ENCODE results near the gene FBXL19.

DNA sequence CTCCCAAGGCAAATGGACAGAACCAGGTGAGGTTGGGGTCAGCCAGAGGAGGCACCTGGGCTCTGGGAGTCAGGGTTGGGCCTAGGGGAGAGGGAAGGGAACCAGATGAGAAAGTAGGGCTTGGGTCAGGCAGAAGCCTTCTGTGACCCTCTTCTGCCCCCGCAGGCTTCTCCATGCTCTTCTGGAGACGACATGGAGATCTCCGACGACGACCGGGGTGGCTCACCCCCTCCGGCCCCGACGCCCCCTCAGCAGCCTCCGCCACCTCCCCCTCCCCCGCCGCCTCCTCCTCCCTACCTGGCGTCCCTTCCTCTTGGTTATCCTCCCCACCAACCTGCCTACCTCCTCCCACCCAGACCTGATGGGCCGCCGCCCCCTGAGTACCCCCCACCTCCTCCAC lies 42.1 kb downstream of the FBXL19 start:
- TF ChIP-seq, protein P1, sequence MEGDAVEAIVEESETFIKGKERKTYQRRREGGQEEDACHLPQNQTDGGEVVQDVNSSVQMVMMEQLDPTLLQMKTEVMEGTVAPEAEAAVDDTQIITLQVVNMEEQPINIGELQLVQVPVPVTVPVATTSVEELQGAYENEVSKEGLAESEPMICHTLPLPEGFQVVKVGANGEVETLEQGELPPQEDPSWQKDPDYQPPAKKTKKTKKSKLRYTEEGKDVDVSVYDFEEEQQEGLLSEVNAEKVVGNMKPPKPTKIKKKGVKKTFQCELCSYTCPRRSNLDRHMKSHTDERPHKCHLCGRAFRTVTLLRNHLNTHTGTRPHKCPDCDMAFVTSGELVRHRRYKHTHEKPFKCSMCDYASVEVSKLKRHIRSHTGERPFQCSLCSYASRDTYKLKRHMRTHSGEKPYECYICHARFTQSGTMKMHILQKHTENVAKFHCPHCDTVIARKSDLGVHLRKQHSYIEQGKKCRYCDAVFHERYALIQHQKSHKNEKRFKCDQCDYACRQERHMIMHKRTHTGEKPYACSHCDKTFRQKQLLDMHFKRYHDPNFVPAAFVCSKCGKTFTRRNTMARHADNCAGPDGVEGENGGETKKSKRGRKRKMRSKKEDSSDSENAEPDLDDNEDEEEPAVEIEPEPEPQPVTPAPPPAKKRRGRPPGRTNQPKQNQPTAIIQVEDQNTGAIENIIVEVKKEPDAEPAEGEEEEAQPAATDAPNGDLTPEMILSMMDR (optimal IDR thresholded peaks at IDR 0.05 in 1 of 3, IDR thresholded peaks at IDR 0.05 in 1 of 3, conservative IDR thresholded peaks at IDR 0.05 in 1 of 3; ENCODE audit: extremely low read depth in 1 of 3, insufficient read depth in 2 of 3, low read length in 3 of 3), result no peak
- TF ChIP-seq EZH2 (IDR thresholded peaks at IDR 0.05; ENCODE audit: low read length), result no peak
